ENCODE results near the gene ITPR3. TPM values are rescaled to one million over a fixed set of nuclear protein-coding genes. Genes with fewer than 3 reads are reported as not detected.

Gene ITPR3
- total RNA-seq, 1 experiment from 2014 or later, result 103 TPM

GRCh38 chr6:33602180-33602579 is 18.9 kb upstream of the ITPR3 start:
- H4K20me1 ChIP-seq (ENCODE audit: insufficient read depth), result no peaks in the 10 kb centered on the region
- H3K4me1 ChIP-seq (ENCODE audit: control insufficient read depth in 1 of 2, insufficient read depth in 2 of 2, low read length in 2 of 2), result peaks cover 17 to 49% of the 10 kb centered on the region in 2 experiments
- no peaks in the 10 kb centered on the region for H3K36me3 ChIP-seq (ENCODE audit: control insufficient read depth in 1 of 2, insufficient read depth in 2 of 2, low read length in 2 of 2)
- H3K4me3 ChIP-seq (replicated peaks in 1 of 2; ENCODE audit: low read depth in 1 of 2, low read length in 2 of 2), result no peak overlapping the region
- BruUV-seq (replicated peaks), result no TSS peak
- ChIA-PET CTCF (interaction anchor here (1.2 kb wide), 1 partner anchor 12 kb away, joined by 3 read pairs; no protein-coding TSS in a partner anchor), POLR2A (no interaction called here), RAD21 (ENCODE audit: low non-redundant PET in 1 of 2, low total read pairs in 2 of 2, uncharacterized antibody in 2 of 2, unreplicated experiment in 2 of 2) (no interaction called here)
- no peaks in the 10 kb centered on the region for H3K9me3 ChIP-seq (ENCODE audit: control insufficient read depth in 1 of 2, insufficient read depth in 1 of 2, low read depth in 1 of 2, low read length in 2 of 2)
- H3K4me2 ChIP-seq (ENCODE audit: low read length), result no peak overlapping the region
- H3K9me2 ChIP-seq (ENCODE audit: insufficient read depth), result no peaks in the 10 kb centered on the region
- DNase-seq (ENCODE audit: low read depth, low spot score), result no peak
- intact Hi-C loops (cut with micrococcal nuclease), result no loop called here
- no peaks in the 10 kb centered on the region for H3K79me2 ChIP-seq (ENCODE audit: insufficient read depth, low read length)
- no peaks in the 10 kb centered on the region for H3K27me3 ChIP-seq (ENCODE audit: insufficient read depth, low read length)
- H3K9ac ChIP-seq (ENCODE audit: low read length), result no peak overlapping the region
- H3K27ac ChIP-seq (ENCODE audit: low read depth, low read length), result no peak overlapping the region
- ATAC-seq, result no peak
- H2AFZ ChIP-seq (ENCODE audit: low read depth, low read length, poor library complexity, severe bottlenecking), result no peak overlapping the region
- TF ChIP-seq MAX (IDR thresholded peaks at IDR 0.05) (no peak), SRF (IDR thresholded peaks at IDR 0.05; ENCODE audit: low read depth) (no peak), JUND (IDR thresholded peaks at IDR 0.05) (no peak), EZH2 (IDR thresholded peaks at IDR 0.05) (no peak), ZNF274 (IDR thresholded peaks at IDR 0.05; ENCODE audit: low read depth, low read length) (no peak), CBX3 (IDR thresholded peaks at IDR 0.05; ENCODE audit: low read depth) (no peak), ELF1 (IDR thresholded peaks at IDR 0.05; ENCODE audit: borderline replicate concordance, low read depth) (no peak), EGR1 (IDR thresholded peaks at IDR 0.05; ENCODE audit: low read depth) (no peak), EZH2phosphoT487 (IDR thresholded peaks at IDR 0.05; ENCODE audit: borderline replicate concordance) (no peak)

GRCh38 chr6:33604941-33605854 is 15.9 kb upstream of the ITPR3 start:
- H3K9me3 ChIP-seq (ENCODE audit: control insufficient read depth in 1 of 2, insufficient read depth in 1 of 2, low read depth in 1 of 2, low read length in 2 of 2), result no peaks in the 10 kb centered on the region
- H2AFZ ChIP-seq (ENCODE audit: low read depth, low read length, poor library complexity, severe bottlenecking), result no peak overlapping the region
- intact Hi-C loops (cut with micrococcal nuclease), result no loop called here
- no peaks in the 10 kb centered on the region for H3K9me2 ChIP-seq (ENCODE audit: insufficient read depth)
- no peak overlapping the region for H3K4me3 ChIP-seq (replicated peaks in 1 of 2; ENCODE audit: low read depth in 1 of 2, low read length in 2 of 2)
- H3K4me2 ChIP-seq (ENCODE audit: low read length), result peak overlapping the region; percentile 32
- no peaks in the 10 kb centered on the region for H3K27me3 ChIP-seq (ENCODE audit: insufficient read depth, low read length)
- ChIA-PET CTCF (interaction anchor here (2.2 kb wide), 1 partner anchor 15 kb away, joined by 7 read pairs; no protein-coding TSS in a partner anchor), POLR2A (interaction anchor here (0.6 kb wide), 1 partner anchor 16 kb away, joined by 3 read pairs; the partner anchor contains the start of gene ITPR3), RAD21 (ENCODE audit: low non-redundant PET in 1 of 2, low total read pairs in 2 of 2, uncharacterized antibody in 2 of 2, unreplicated experiment in 2 of 2) (no interaction called here)
- no peak overlapping the region for H3K27ac ChIP-seq (ENCODE audit: low read depth, low read length)
- DNase-seq (ENCODE audit: low read depth, low spot score) (no peak), ATAC-seq (no peak)
- no peaks in the 10 kb centered on the region for H3K36me3 ChIP-seq (ENCODE audit: control insufficient read depth in 1 of 2, insufficient read depth in 2 of 2, low read length in 2 of 2)
- BruUV-seq (replicated peaks), result no TSS peak
- no peak overlapping the region for H3K9ac ChIP-seq (ENCODE audit: low read length)
- H4K20me1 ChIP-seq (ENCODE audit: insufficient read depth), result no peaks in the 10 kb centered on the region
- no peaks in the 10 kb centered on the region for H3K79me2 ChIP-seq (ENCODE audit: insufficient read depth, low read length)
- H3K4me1 ChIP-seq (ENCODE audit: control insufficient read depth in 1 of 2, insufficient read depth in 2 of 2, low read length in 2 of 2), result peaks cover 0 to 57% of the 10 kb centered on the region in 2 experiments; a peak in 2 of 4 replicates
- TF ChIP-seq RAD21 (IDR thresholded peaks at IDR 0.05; ENCODE audit: low read depth), result no peak
- no peak for TF ChIP-seq REST (IDR thresholded peaks at IDR 0.05; ENCODE audit: low read depth)
- no peak for TF ChIP-seq CTCF (IDR thresholded peaks at IDR 0.05 in 2 of 3, conservative IDR thresholded peaks at IDR 0.05 in 1 of 3; ENCODE audit: borderline replicate concordance in 1 of 3, insufficient read depth in 1 of 3, low read depth in 2 of 3, low read length in 2 of 3)
- no peak for TF ChIP-seq EGR1 (IDR thresholded peaks at IDR 0.05; ENCODE audit: low read depth)
